GM23338 (cell line): ENCODE data around the gene KANK4.

ENCODE experiments used
- EZH2 ChIP-seq: fragments of 200-600 bp; sonication (generic); IDR thresholded peaks from one replicate; pipeline ENCODE4 v1.8.0; 2017; ENCODE audit warnings: antibody characterized with exemption, mild to moderate bottlenecking, low read depth; ENCODE audit not compliant: unreplicated experiment
- EZH2phosphoT487 ChIP-seq: fragments of 200-600 bp; sonication (generic); IDR thresholded peaks from one replicate; pipeline ENCODE4 v1.8.1; 2018; ENCODE audit warnings: antibody characterized with exemption; ENCODE audit not compliant: unreplicated experiment
- JUNB ChIP-seq: IDR thresholded peaks from one replicate; pipeline ENCODE4 v1.6.1; 2016; ENCODE audit warnings: antibody characterized with exemption; ENCODE audit not compliant: unreplicated experiment
- POLR2AphosphoS5 ChIP-seq: IDR thresholded peaks from 2 replicates; pipeline ENCODE4 v1.6.1; 2016; ENCODE audit warnings: antibody characterized with exemption, low read depth
- STAT1 ChIP-seq: IDR thresholded peaks from one replicate; pipeline ENCODE4 v1.6.1; 2016; ENCODE audit warnings: antibody characterized with exemption; ENCODE audit not compliant: unreplicated experiment
- TF ChIP-seq, protein P1 (sequence below), 2 experiments: fragments of 200-600 bp in 1 of 2; sonication (generic) in 1 of 2; conservative IDR thresholded peaks; 2 replicates each; pipeline versions ENCODE4 v1.5.1 to v1.6.1; 2016 to 2017; ENCODE audit warnings: antibody characterized with exemption in 2 of 2, low read depth in 2 of 2, mild to moderate bottlenecking in 2 of 2, moderate library complexity in 1 of 2

DNA sequence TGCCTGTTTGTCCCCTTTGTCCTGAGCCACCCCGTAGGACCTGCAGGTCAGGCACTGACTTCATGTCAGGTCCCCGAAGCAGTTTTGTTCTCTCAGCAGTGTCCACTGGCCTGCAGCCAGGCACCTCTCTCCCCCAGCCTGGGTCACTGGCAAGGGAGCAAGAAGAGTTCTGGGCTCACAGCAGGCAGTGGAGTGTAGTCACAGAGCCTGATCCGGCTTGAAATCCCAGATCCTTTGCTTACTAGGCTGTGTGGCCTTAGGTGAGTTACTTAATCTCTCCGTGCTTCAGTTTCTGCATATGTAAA is 90.4 kb downstream of the KANK4 start:
- TF ChIP-seq, protein P1, sequence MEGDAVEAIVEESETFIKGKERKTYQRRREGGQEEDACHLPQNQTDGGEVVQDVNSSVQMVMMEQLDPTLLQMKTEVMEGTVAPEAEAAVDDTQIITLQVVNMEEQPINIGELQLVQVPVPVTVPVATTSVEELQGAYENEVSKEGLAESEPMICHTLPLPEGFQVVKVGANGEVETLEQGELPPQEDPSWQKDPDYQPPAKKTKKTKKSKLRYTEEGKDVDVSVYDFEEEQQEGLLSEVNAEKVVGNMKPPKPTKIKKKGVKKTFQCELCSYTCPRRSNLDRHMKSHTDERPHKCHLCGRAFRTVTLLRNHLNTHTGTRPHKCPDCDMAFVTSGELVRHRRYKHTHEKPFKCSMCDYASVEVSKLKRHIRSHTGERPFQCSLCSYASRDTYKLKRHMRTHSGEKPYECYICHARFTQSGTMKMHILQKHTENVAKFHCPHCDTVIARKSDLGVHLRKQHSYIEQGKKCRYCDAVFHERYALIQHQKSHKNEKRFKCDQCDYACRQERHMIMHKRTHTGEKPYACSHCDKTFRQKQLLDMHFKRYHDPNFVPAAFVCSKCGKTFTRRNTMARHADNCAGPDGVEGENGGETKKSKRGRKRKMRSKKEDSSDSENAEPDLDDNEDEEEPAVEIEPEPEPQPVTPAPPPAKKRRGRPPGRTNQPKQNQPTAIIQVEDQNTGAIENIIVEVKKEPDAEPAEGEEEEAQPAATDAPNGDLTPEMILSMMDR (conservative IDR thresholded peaks at IDR 0.05; ENCODE audit: low read depth in 2 of 2): no peak
- no peak for TF ChIP-seq EZH2phosphoT487
- no peak for TF ChIP-seq EZH2
- no peak for TF ChIP-seq STAT1
- no peak; the same call in 1 of the 2 replicates for TF ChIP-seq POLR2AphosphoS5
- no peak for TF ChIP-seq JUNB
